Inflammatory macrophage treated with lipopolysaccharide for 1 hour (primary cell): ENCODE measurements around the gene NISCH.
A peak's percentile ranks its signal among the peaks of the same experiment; 100 is the strongest.

ENCODE experiments used
- DNase-seq, 2 donors: peaks; one replicate each; pipeline ENCODE4 v3.0.0-alpha.2; 2020 to 2022

Gene NISCH

GRCh38 chr3:52455283-52456168, at the start of gene NISCH:
TSS of gene NISCH (plus strand) at chr3:52455604. CDS start at chr3:52455642, 38 bp downstream.
- peak; percentile 52 to 77 for DNase-seq

GRCh38 chr3:52406231-52406661, 49.2 kb upstream of the NISCH start:
- no peak for DNase-seq

- no peak for DNase-seq
Measured at GRCh38 chr3:52406791-52407510, 48.5 kb upstream of the NISCH start.

- no peak for DNase-seq
Measured at GRCh38 chr3:52407779-52408178, 47.6 kb upstream of the NISCH start.

GRCh38 chr3:52408466-52408865, 46.9 kb upstream of the NISCH start:
- DNase-seq: no peak

- DNase-seq: no peak
Measured at GRCh38 chr3:52415800-52416199, 39.6 kb upstream of the NISCH start.

GRCh38 chr3:52420388-52420787, 35.0 kb upstream of the NISCH start:
- DNase-seq: no peak

- no peak for DNase-seq
Measured at GRCh38 chr3:52422669-52423068, 32.7 kb upstream of the NISCH start.

- DNase-seq: no peak
Measured at GRCh38 chr3:52423173-52423572, 32.2 kb upstream of the NISCH start.

GRCh38 chr3:52428151-52429005, 27.0 kb upstream of the NISCH start:
- peak; percentile 67 to 83 for DNase-seq

GRCh38 chr3:52429031-52429430, 26.4 kb upstream of the NISCH start:
- no peak for DNase-seq

GRCh38 chr3:52429779-52430415, 25.5 kb upstream of the NISCH start:
- no peak for DNase-seq

GRCh38 chr3:52430416-52430810, 25.0 kb upstream of the NISCH start:
- no peak for DNase-seq

- no peak for DNase-seq
Measured at GRCh38 chr3:52431459-52432223, 23.8 kb upstream of the NISCH start.

GRCh38 chr3:52432225-52432624, 23.2 kb upstream of the NISCH start:
- DNase-seq: no peak

- peak; percentile 56 to 66 for DNase-seq
Measured at GRCh38 chr3:52432691-52433141, 22.7 kb upstream of the NISCH start.

- DNase-seq: no peak
Measured at GRCh38 chr3:52433328-52433995, 21.9 kb upstream of the NISCH start.

GRCh38 chr3:52433996-52434479, 21.4 kb upstream of the NISCH start:
- no peak for DNase-seq

- DNase-seq: no peak
Measured at GRCh38 chr3:52434491-52435115, 20.8 kb upstream of the NISCH start.
